GM19025 (cell line): ENCODE data around the gene CNTNAP2.
"Not testable (repeated sequence)": the region's sequence is repeated elsewhere in the genome, so short reads cannot be mapped to it uniquely, and the experiment has no call there.

ENCODE experiments used
- ATAC-seq: cut with Tn5 transposase; IDR thresholded peaks from one replicate; pipeline ENCODE4 v1.9.1; 2021; ENCODE audit warnings: mild to moderate bottlenecking, low read depth, moderate library complexity; ENCODE audit not compliant: unreplicated experiment

CNTNAP2 gene

DNA sequence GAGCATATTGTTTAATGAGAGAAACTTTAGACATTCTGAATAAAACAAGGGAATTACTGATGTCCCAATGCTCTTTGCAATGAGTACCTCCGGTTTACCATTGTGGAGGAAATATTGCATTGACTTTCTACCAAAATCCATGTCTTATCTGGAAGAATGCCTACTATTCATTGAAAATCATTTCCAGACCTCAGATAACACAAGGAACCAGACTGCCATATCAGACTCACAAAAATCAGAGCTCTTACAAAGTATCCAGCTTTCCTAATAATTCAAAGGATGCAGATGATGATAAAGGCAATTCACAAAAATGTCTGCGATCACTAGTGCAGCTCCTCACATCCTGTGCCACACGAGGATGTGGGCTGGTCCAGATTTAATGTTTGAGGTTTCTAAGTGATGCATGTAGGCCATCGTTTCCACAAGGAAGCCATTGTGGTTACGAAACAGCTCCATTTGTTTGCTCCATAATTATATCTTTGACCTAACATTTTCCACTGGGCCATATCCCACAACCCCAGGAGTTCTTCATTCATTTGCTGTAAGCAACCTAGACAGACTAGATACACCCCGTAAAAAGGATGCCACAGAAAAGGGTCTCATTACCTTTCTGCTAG, 1642.8 kb downstream of the CNTNAP2 start:
- no peak for ATAC-seq

DNA sequence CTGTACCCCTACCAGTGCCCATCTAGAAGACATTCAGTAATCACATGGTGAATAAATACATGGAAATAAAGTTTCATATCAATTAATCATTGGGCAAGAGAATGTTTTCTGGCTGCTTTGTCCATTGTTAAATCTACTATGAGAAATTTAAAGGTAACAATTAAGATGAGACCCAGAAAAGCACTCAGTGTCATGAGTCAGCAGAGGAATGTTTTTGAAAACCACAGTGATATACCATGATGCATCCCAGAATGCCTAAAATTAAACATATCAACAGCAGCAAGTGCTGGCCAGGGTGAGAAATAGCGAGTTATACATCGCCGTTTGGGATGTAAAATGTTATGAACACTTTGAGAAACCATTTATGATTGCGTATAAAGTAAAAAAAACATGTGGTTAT, 1648.7 kb downstream of the CNTNAP2 start:
- no peak for ATAC-seq

DNA sequence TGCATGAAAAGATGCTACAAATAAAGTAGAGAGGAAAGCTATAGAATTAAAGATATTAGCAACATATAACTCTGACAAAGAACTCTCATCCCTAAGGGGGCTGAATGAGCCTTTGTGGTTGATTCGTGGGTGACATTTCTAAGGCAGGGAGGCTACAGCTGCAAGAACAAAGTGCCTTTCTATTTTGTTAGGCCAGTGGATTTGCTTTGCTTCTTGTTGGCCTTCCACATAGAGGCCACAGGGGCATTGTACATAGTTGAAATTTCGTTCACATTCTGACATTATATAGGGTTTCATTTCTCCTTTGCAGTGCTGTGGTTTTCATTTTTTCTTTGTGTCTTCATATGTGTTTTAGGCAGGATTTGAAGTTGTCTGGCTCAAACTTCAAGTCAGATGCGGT, 1654.7 kb downstream of the CNTNAP2 start:
- no peak for ATAC-seq

DNA sequence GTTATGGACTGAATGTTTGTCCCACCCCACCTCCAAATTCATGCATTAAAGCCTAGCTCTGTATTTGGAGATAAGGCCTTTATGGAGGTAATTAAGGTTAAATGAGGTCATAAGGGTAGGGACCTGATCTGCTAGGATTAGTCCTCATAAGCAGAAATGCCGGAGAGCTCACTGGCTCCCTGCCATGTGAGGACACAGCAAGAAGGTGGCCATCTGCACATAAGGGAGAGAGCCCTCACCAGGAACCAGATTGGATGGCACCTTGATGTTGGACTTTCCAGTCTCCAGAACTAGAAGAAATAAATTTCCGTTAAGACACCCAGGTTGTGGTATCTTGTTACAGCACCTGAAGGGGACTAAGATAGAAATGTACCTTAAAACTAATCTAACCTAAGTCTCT, 1657.9 kb downstream of the CNTNAP2 start:
- no peak for ATAC-seq

DNA sequence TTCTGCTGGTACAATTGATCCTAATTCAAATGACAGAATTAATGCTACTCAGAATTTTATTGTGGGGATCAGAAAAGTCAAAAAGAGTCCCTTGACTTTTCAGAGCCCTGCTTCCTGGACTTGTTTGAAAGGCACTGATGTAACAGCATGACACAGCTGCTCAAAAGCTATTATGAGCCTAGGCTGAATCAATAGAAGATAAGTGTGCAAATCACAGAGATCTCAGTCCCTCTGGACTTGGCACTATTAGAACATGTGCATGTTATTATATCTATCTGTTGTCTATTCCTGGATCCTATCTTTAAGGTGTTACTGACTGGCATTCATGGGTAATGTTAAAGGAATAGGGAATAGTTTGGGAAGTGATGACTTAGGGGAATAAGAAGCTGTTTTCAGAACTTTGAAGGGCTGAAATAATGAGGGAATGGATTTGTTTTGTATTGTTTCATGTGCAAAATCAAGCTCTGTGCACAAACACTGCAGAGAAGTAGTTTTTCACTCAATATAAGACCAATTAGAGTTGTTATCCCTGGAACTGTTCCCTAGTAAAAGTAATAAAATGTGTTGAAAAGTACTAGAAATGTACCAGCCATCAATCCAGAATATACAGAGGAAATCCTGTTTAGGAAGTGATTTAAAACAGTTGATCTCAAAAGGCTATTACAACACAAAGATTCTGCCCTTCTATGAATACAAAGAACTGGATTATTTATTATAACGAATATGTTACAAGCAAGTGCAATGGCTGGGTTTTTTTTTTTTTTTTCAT, 1659.1 kb downstream of the CNTNAP2 start:
- ATAC-seq, result no peak

DNA sequence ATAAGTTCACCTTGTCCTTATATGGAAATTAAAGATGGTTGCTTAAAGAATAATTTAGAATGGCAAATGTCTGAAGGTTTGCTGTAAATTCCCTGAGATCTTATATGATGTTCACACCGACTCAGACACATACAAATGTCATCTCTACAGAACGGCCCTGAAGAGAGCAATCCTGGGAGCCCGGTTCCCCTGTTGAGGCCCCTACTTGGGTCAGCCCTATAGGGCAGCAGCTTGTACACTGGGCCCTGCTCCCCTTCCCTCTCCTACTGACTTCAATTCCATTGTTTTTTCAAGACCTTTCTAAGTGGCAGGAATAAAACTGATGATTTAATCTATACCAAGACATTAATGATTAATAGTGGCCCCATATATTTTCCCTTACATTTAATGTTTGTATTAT, 1660.7 kb downstream of the CNTNAP2 start:
- no peak for ATAC-seq

DNA sequence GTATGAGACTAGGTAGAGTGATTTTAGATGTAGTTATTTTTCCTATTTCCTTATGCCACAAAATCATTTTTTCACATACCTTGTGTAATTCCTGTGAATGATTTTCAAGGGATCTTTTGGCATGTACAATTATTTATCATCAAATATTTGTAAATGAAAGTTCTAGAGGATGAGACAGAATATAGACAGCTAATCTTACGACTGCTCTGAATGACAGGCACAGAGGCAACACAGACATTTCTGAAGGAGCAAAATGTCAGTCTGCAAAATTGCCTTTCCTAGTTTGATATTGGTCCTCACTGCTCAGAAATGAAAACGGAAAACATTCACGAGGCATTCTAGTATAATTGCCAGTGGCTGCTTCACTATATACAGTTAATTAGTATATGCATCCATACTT, 1663.3 kb downstream of the CNTNAP2 start:
- no peak for ATAC-seq

DNA sequence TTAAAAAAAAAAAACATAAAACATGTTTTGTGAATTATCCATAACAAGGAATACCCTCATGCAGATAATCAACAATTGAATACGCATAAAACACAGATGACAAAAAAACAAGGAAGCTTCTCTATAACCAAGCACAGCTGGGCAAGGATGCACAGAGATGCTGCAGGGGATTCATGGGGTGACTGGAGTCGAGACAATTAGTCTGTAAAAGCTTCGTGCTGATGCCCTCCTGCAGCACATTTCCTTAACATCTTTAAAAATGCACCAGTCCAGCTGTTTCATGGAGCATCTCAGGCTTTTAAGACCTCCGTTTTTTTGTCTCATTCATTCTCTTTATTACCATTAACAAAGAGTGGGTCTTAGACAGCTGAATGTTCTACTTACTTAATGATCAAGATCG, 1680.0 kb downstream of the CNTNAP2 start:
- ATAC-seq, result no peak

DNA sequence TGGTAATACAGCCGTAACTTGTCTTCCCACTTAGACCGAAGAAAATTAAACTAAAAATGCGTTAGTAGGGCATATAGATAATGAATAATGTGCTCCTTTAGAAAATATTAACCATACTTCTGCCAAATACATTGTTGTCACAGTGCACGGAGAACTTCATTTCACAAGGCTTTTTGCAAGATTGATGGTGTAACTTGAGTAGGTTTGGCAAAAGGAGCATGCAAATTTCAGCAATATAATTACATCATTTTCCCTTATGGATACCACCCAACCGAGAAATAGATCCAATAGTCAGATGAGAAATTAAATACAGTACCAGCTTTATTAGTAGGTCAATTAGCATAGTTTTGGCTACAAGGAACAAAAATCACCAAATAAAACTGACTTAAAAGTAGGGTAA, 1681.4 kb downstream of the CNTNAP2 start:
- ATAC-seq, result no peak

DNA sequence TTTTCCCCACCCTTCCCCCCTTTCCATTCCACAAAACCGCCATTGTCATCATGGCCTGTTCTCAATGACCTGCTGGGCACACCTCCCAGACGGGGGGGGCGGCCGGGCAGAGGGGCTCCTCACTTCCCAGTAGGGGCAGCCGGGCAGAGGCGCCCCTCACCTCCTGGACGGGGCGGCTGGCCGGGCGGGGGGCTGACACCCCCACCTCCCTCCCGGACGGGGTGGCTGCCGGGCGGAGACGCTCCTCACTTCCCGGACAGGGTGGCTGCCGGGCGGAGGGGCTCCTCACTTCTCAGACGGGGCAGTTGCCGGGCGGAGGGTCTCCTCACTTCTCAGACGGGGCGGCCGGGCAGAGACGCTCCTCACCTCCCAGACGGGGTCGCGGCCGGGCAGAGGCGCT, 1685.2 kb downstream of the CNTNAP2 start:
- ATAC-seq, result not testable (repeated sequence)

DNA sequence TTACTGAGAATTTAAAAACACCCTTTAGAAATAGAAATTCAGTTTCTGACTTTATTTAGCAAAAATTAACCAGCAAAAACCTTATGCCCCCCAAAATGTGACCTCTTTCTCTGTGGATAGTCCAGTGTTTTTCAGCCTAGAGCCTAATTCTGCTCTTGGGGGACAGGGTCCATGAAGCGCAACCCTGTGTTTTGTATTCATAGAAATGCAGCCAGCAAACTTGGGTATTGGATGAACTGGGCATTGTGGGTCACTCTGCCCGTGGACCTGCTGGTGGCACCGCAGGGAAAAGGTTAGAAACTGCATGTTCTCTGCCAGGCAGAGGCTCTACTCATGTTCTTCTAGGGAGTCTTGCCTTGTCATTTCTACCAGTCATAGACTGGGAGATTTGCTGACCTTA, 1686.5 kb downstream of the CNTNAP2 start:
- ATAC-seq, result no peak

DNA sequence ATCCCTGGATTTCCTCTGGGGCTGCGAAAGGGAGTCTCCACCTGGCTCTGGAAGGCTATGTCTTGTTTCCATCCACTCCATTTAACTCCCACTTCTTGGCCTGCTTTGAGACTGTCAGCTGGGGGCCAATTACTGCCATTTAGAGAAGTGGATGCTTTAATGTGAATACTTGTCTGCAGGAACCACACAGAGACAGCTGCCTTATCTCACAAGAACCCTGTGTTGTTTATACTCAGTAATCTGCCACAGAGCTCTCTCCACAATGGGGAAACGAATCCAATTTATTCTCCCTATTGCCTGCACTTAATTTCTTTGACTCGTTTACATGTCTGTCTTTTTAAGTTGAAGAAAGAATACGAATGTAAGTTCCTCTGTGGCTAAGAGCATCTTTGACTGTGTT, 1687.0 kb downstream of the CNTNAP2 start:
- ATAC-seq, result no peak

DNA sequence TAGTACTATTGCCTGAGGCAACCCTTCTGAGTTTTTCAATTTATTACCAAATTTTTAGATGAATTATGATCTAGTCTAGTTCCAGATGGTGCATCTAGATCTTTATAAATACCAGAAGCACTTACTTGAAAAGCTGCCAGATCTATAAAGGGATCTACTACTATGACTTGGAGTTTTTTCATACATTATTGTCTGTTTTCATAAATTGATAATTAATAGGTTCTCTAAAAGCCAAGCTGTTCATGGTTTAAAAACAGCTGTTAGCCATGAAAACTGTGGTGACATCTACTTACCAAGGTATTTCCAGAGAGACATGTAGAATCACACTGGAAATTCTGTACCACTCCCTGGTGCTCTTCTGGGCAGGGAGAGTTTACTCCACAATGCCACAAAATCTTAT, 1687.4 kb downstream of the CNTNAP2 start:
- ATAC-seq, result no peak

DNA sequence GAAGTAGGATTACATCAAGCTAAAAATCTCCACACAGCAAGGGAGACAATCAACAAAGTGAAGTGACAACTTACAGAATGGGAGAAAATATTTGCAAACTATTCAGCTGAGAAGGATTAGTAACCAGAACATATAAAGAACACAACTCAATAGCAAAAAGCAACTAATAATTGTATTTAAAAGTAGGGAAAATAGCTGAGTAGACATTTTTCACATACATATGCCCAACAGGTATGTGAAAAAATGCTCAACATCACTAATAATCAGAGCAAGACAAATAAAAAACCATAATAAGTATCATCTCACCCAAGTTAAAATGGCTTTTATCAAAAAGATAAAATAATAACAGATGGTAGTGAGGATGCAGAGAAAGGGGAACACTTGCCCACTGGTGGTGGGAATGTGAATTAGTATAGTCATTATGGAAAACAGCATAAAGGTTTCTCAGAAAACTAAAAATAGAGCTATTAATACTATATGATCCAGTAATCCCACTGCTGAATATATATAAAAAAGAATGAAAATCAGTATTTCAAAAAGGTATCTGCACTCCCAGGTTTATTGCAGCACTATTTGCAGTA, 1689.5 kb downstream of the CNTNAP2 start:
- ATAC-seq, result no peak

DNA sequence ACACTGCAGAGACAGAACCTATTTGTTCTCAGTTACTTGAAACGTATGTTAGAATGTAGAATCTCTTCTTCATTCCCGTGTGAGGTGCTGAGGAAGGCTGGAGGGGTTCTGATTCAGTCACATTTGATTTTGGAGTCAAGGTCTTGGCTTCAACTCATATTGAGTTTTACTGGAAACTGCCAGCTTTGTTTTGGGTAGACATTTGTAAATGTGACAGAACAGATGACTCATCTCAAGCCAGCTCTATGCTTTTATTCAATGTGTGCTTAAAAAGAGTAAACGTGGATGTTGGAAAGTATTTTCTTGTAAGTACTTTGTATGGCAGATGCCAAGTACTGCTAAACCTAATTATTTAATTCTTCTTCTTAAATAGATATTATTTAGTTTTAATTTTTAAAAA, 1693.2 kb downstream of the CNTNAP2 start:
- ATAC-seq, result no peak

DNA sequence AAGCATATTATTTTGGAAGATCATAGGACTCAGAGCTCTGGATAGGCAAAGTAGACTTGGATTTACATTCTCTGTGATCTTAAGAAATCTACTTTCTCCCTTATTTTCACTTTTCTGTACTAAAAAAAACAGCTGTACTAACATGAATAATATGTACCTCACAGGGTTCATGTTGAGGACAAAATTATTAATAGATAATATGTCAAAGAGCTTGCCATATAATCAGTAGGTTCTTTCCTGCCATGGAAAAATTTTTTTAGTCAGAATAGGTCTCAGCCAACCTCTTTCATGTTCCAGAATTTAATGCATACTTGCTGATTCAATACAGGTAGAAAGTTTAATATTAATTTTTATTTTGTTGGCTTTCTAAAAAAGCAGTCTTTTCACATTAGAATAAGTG, 1693.7 kb downstream of the CNTNAP2 start:
- no peak for ATAC-seq

DNA sequence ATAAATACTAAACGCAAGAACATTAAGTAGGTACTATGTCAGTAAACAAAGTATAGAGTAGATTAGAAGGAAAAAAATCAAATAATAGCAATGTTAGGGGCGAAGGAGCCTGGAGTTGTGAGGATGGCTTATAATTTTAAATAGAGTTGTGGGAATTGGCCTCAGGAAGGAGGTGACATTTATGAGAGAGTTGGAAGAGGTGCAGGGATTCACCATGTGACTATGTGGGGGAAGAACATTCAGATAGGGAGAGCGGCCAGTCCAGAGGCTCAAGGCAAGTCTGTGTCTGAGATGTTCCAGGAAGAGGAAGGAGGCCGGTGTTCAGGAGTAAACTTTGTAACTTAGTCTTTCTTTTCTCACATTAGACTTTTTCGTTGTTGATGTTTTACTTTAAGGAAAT, 1695.3 kb downstream of the CNTNAP2 start:
- ATAC-seq, result no peak

DNA sequence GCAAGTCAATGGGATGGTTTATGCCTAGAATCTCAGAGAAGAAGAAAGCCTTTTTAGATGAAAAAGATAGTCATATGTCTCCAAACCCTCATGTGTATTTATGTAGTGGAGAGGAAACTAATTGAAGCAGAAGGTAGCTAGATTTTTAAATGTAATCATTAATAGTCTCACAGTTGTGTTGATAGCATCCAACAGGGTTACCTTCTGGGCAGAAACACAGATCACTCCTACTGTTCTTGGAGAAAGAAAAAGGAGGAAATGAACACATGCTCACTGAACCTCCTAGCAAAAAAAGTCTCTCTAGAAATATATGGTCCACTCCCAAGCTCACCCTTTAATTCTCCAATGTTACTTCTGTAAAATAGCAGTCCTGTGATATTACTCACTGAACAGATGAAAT, 1696.7 kb downstream of the CNTNAP2 start:
- no peak for ATAC-seq

DNA sequence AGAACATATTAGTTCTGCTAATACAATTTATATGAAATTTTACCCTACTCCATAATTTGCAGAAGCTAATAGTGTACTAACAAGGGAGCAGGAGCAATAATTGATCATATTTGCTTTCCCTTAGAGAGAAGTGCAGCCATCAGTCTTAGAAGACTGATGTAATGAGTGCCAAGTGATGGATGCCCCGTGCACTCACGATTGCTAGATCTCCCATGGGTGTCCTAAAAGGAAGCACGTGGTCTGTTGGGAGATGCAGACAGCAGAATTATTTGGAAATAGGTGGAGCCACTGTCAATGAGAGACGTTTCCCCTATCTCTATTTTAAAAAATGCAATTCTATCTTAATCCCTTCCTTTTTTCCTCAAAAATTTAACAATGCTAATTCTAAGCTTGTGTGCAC, 1701.7 kb downstream of the CNTNAP2 start:
- no peak for ATAC-seq

DNA sequence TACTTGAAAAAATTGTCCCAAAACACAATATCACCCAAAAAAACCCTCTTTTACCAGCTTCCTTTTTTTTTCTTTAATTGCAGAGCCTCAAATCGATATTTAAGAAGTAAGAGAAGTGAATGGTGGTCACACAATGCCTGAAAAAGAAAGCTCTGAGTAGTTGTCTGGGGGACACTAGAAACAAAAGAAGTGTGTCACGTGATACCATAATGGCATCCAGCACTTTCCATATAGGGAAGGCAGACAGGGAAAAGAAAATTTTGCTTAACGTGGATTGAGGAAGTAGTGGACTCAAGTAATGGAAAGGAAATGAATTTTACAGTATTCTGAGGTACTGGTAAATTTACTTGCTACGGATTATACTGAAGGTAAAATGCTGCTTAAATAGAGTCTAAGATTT, 1708.1 kb downstream of the CNTNAP2 start:
- no peak for ATAC-seq

DNA sequence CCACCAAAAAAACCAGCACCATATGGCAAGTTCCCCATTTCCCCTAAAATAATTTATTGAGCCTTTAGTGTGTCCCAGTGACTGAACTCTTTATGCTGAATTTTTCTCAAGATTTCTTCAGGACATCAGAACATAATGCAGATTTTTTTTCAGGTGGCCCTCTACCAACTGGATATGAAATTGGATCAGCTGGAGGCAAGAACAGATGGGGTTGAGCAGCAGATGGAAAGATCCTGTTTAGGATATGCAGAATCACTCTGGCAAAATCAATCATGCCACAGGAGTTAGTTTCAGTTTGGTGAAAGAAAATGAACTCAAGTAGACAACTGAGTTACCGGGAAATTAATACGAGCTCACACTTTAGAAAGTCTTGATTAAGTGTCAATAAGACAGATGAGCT, 1712.4 kb downstream of the CNTNAP2 start:
- no peak for ATAC-seq

DNA sequence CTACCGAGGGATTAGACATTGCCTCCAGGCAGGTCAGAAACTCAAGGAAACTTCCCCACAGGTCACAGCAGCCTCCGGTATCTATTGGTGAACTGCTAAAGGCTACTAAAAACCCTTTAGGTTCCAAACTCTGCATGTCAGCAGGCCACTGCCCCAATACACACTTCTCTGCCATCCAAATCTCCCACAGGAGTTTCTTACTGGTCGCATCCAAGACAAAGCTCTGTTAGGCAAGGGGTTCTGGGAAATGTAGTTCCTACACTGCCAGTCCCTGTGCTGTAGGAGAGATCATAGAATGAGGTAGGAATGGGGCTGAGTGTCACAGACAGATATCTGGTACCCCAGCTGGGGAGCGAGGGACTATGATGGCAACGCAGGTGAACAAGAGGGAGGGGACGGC, 1717.0 kb downstream of the CNTNAP2 start:
- ATAC-seq, result no peak
